ENCODE data around the gene KIAA0408. TPM values are rescaled to one million over a fixed set of nuclear protein-coding genes. Genes with fewer than 3 reads are reported as not detected.

KIAA0408 gene
- total and polyA plus RNA-seq, 4 donors, result 0.07 to 0.28 TPM; not detected in 2

GRCh38 chr6:127475135-127475822 is 16.1 kb upstream of the KIAA0408 start (continued):
- no peak for TF ChIP-seq REST (IDR thresholded peaks at IDR 0.05)
- TF ChIP-seq EGR1 (IDR thresholded peaks at IDR 0.05; ENCODE audit: low read depth in 2 of 2), result no peak
- no peak for TF ChIP-seq RXRA (IDR thresholded peaks at IDR 0.05)

- Histone ChIP-seq H3K4me3 (ENCODE audit: low read depth in 1 of 3, low read length in 3 of 3) (no peak overlapping the region), H3K27me3 (ENCODE audit: control insufficient read depth in 4 of 4, insufficient read depth in 4 of 4, low read length in 3 of 4) (no peaks in the 10 kb centered on the region), H3K9me3 (ENCODE audit: control insufficient read depth in 4 of 4, low read length in 3 of 4) (peaks cover 0 to 3% (median 1%) of the 10 kb centered on the region in 4 donors), H3K4me1 (ENCODE audit: control insufficient read depth in 4 of 4, insufficient read depth in 4 of 4, low read length in 3 of 4) (peaks cover 0 to 9% (median 0%) of the 10 kb centered on the region in 4 donors), H3K9ac (ENCODE audit: low read depth in 1 of 2, low read length in 2 of 2) (no peak overlapping the region), H3K27ac (ENCODE audit: low read depth in 1 of 2, low read length in 2 of 2) (no peak overlapping the region), H3K36me3 (ENCODE audit: control insufficient read depth in 4 of 4, insufficient read depth in 3 of 4, low read depth in 1 of 4, low read length in 3 of 4) (no peaks in the 10 kb centered on the region)
- 51% methylated on average over 5 of the region's 5 CpGs for WGBS
- no peak for TF ChIP-seq YY1 (IDR thresholded peaks at IDR 0.05)
- peak; percentile 18 for TF ChIP-seq FOXA2 (IDR thresholded peaks at IDR 0.05)
- DNase-seq (ENCODE audit: low spot score), result no peak
Measured at GRCh38 chr6:127471379-127472255, 12.4 kb upstream of the KIAA0408 start.

GRCh38 chr6:127468936-127469335 is 9.7 kb upstream of the KIAA0408 start:
- TF ChIP-seq JUND (IDR thresholded peaks at IDR 0.05) (no peak), RXRA (IDR thresholded peaks at IDR 0.05) (no peak), HNF4A (conservative IDR thresholded peaks at IDR 0.05) (no peak), GABPA (IDR thresholded peaks at IDR 0.05 in 1 of 2, conservative IDR thresholded peaks at IDR 0.05 in 1 of 2) (no peak), MAX (IDR thresholded peaks at IDR 0.05) (no peak), ATF3 (IDR thresholded peaks at IDR 0.05) (no peak), RAD21 (IDR thresholded peaks at IDR 0.05) (no peak)
- WGBS, result 92% methylated on average over 2 of the region's 2 CpGs
- Histone ChIP-seq H3K27me3 (ENCODE audit: control insufficient read depth in 4 of 4, insufficient read depth in 4 of 4, low read length in 3 of 4) (no peaks in the 10 kb centered on the region), H3K27ac (ENCODE audit: low read depth in 1 of 2, low read length in 2 of 2) (no peak overlapping the region), H3K4me1 (ENCODE audit: control insufficient read depth in 4 of 4, insufficient read depth in 4 of 4, low read length in 3 of 4) (peaks cover 0 to 9% (median 0%) of the 10 kb centered on the region in 4 donors), H3K36me3 (ENCODE audit: control insufficient read depth in 4 of 4, insufficient read depth in 3 of 4, low read depth in 1 of 4, low read length in 3 of 4) (no peaks in the 10 kb centered on the region), H3K9me3 (ENCODE audit: control insufficient read depth in 4 of 4, low read length in 3 of 4) (no peaks in the 10 kb centered on the region), H3K4me3 (ENCODE audit: low read depth in 1 of 3, low read length in 3 of 3) (no peak overlapping the region), H3K9ac (ENCODE audit: low read depth in 1 of 2, low read length in 2 of 2) (no peak overlapping the region)
- DNase-seq (ENCODE audit: low spot score), result no peak
